IPS-18c (cell line): ENCODE data around the gene NHS.

Experiments
- H3K4me3 ChIP-seq: 2 replicates; pipeline ENCODE4 v1.7.0; 2013; ENCODE audit warnings: low read depth, mild to moderate bottlenecking, low read length, moderate library complexity; ENCODE audit not compliant: insufficient read depth
- H3K9me3 ChIP-seq: one replicate; pipeline ENCODE4 v1.6.1; 2013; ENCODE audit warnings: mild to moderate bottlenecking, low read length, moderate library complexity; ENCODE audit not compliant: control insufficient read depth, insufficient read depth

Gene NHS

DNA sequence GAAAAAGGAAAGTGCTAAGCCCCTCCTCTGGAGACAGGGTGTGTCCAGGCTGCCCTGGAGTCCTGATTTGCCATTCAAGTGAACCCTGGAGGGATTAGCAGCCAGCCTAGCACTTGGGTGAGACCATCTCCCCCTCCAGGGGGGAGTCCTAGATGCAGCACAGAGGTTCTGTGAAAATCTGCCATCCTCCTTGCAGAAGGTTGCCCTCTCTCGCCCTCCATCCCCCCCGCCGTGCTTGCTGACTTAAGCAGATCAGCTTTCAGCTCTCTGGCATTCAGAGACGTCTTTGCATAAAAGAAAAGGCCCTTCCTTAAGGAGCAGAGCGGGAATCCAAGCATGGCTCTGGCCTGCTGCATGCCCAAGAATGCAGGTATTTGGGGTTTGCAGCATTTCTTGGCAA lies 260.2 kb downstream of the NHS start:
- Histone ChIP-seq H3K9me3 (no peaks in the 10 kb centered on the region), H3K4me3 (peak overlapping the region; percentile 1; the same call in 1 of the 2 replicates)

DNA sequence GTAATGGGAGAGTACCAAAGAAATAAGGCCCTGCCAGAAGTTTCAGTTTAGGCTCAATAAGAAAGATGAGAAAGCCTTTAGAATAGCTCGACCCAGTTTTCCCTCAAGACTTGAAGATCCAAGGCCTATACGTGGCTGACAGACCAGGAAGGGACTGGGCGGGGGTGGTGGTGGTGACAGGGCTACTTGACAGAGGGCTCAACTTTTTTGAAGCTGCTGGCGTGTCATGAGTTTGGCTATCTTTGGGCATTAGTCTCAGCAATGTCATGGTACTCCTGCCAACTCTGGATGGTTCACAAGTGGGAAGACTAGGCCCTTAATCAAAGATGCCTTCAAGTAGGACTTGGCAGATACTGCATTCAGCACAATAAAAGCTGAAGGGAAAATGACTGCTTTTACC lies 262.2 kb downstream of the NHS start:
- Histone ChIP-seq H3K4me3 (no peak overlapping the region), H3K9me3 (no peaks in the 10 kb centered on the region)

DNA sequence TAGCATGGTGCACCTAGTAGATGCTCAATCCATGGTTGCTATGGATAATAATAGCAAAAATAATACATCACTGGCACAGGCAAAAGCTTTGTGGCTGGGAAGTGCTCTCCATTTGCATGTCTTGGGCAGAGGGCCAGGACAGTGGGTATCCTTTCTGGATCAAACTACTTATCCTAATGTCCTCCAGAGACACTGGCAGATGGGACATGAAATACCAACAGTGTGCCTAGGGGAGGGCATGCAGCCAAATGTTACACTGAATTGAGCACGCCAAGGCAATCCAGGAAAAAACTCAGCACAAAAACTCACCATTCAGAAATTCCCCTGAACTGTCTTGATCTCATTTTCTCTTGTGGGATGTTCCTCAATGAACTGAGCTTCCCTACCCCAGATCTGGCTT lies 263.7 kb downstream of the NHS start:
- Histone ChIP-seq H3K9me3 (no peaks in the 10 kb centered on the region), H3K4me3 (no peak overlapping the region)

DNA sequence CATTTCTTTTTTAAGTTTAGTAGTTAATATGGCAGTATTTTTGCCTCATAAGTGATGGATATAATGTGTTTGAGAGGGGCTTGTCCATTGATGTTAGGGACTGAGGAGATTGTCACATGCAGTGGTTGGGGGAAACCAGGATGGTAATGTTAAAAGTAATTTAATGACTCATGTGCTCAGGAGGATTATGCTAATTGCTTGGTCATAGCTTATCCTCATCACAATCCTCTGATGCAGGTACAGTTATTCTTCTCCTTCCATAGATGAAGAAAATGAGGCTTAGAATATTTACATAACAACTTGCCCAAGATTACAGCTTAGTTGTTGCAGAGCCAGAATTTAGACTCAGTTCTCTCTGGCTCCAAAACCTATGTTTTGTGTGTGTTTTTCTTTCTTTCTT lies 267.9 kb downstream of the NHS start:
- H3K9me3 ChIP-seq = no peaks in the 10 kb centered on the region
- H3K4me3 ChIP-seq = no peak overlapping the region

DNA sequence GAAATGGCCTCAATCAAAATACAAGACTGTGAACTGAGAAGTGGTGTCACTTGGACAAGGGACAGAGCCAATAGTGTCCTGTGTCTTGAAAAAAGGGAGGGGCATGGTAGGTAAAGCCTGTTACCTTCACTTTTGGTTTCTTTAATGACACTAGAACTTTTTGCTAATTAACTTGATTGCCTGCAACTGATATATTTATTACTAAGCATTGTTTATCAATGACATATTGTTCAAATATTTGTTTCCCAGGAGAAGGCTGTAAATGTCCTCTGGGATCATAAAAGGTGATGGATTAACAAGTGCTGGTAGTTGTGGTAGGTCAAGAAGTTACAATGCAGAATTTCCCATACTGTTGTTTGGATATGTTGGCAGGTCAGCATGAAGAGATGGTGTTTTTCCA lies 268.5 kb downstream of the NHS start:
- H3K4me3 ChIP-seq = no peak overlapping the region
- H3K9me3 ChIP-seq = no peaks in the 10 kb centered on the region

DNA sequence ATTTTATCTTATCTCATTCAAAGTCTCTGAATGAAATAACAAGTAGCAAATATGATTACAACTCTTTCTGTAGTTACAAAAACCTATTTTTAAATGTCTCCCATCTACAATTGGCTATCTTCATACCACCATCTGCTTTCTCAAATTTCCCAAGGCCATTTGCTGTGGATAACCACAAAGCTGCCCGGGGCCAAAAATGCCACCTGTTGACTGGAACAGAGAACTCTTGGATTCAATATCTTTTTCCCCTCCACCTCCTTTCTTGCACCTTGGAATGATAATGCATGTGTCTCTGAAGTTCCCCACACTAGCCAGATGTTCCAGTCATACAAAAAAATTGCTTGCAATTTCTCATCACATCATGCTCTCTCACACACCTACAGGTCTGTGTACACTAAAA lies 269.0 kb downstream of the NHS start:
- H3K9me3 ChIP-seq = no peaks in the 10 kb centered on the region

DNA sequence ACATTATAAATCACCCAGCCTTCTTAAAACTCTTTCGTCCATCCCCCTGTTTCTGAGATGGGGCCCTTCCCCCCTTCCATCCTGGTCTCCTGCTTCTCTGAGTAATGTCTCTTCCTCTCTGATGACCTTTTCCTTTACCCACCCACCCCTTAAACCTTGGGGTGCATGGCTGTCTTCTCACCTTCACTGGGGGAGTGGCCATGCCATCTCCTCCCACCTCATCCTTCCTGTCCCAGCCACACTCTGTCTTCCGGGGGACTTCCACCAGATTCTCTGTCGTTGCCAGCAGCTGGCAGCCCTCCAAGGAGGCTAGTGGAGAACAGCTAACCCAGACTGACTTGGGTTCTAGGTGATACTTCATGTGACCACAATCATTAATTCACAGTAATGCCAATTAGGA lies 279.1 kb downstream of the NHS start:
- no peak overlapping the region for H3K4me3 ChIP-seq
- no peaks in the 10 kb centered on the region for H3K9me3 ChIP-seq

More for the DNA sequence above, 269.0 kb downstream of the NHS start:
- H3K4me3 ChIP-seq = no peak overlapping the region

DNA sequence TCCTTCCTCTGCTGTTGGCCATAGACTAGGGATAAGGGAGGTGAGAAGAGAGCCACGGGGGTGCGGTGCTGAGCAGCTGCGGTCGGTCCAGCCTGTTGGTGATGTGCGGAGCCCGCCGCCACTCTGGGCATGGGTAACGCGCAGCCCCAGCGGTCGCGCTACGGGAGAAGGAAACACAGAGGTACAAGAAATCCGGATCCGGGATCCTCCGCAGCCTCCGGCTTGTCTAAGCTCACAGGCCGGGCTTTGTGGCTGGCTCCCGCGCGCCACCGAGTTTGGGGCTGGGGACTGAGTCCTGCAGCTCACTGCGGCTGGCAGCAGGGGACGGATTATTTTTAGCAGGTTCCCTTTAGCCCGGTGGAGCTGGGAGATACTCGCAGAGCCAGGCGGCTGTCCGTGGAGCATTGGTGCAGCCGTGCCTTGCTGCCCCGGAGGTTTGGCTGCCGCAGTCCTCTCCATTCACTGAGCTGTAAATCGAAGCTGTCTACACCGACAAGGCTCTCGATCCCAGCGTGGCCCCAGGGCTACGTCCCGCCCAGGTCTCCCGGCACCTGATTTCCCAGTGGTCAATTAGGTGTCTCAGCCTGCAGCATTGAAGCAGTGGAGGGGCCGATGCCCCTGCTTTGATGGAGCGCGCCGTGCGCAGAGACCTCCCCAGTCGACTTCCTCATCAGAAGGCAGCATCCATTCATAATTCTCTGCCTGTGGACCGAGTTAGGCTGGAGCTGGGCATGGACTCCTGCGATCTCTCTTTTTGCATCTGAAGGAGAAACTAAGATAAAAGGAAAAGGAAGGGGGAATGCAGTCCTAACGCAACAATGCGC lies 280.4 kb downstream of the NHS start:
- Histone ChIP-seq H3K4me3 (peak overlapping the region; percentile 57), H3K9me3 (no peaks in the 10 kb centered on the region)

DNA sequence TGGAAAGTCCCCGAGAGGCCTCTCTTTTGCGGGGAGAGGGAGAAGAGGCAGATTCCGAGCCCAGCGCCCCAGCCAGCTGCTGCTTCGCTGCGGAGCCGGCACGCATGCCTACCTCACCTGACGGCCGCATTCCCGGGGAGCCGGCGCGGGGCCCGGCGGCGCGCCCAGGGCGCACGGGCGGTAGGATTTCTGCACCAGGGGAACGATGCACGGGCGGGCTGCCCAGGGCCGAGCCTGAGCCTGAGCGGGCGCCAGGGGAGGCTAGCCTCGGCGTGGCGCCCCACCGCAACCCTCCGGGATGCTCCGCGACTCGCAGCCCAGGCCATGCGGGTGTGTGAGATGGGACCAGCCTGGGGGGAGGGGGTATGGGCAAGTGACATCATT lies 281.0 kb downstream of the NHS start:
- no peaks in the 10 kb centered on the region for H3K9me3 ChIP-seq
- H3K4me3 ChIP-seq = peak overlapping the region; percentile 57

DNA sequence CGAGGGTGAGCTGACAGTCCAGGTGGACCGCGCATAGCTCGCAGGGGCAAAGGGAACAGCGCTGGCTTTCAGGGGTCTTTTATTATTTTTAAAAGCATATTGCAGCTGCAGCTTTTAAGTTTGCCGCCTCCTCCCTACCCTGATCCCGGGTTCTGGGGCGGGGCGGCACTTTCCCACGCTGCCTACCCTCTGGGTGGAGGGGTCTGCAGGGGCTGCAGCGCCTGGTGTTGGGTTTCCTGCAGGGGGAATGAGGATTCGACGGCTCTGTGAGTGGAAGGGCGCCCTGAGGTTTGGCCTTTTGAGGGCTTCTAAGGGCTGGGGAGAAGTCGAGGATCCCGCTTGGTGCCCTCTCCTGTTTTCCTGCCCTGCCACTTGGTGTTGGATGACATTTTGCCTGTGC lies 281.6 kb downstream of the NHS start:
- Histone ChIP-seq H3K9me3 (no peaks in the 10 kb centered on the region), H3K4me3 (peak overlapping the region; percentile 57)

DNA sequence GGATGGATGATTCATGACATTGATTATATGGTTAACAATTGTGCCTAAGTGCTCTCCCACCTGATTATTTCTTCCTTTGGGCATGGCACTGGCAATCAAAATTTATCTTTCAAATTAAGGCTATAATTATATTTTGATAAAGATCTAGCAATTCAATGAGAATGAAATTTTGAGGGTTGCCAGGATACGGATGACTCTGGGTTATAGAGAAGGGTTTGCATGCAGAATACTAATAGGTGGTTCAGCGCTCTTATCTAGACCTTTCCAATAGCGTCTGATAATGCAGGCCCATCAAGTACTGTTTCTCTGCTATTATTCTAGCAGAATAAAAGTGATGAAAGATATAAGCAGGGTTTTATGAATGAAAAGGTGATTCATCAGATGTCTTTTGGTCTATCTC lies 287.4 kb downstream of the NHS start:
- Histone ChIP-seq H3K9me3 (no peaks in the 10 kb centered on the region), H3K4me3 (no peak overlapping the region)

DNA sequence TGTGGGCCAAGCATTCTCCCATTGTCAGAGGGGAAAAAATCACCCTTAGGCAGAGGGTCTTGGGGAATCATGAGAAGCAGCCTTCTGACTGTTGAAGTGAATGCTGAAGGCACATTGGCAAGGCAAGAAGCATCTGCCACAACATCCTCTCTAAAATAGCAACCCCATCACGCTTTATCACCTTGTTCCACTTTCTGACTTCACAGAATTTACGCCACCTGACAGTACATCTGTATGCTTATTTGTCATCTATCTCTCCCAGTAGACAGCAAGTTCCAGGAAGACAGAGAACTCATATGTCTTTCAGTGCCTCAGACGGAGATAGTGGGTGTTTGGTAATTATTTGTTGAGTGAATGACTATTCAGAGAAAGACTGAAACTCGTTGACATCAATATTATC lies 293.9 kb downstream of the NHS start:
- no peaks in the 10 kb centered on the region for H3K9me3 ChIP-seq
- H3K4me3 ChIP-seq = no peak overlapping the region

DNA sequence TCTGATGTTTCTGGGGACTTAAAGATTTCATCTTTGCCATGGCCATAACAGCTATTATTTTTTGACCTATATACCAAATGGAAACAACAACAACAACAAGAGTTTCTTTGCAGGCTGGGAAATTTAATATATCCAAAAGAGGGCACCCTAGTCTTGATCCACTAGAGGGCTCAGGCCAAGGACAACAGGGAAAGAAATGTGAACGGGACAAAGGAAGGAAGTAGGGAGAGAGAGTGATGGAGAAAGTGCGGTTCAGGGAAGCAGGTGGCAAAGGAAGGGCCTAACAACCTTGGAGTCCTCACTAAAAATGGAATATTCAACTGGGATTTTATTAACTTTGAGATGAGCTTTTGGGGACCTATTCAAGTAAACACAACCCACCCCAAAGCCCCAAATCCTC lies 294.5 kb downstream of the NHS start:
- no peak overlapping the region for H3K4me3 ChIP-seq
- H3K9me3 ChIP-seq = no peaks in the 10 kb centered on the region

DNA sequence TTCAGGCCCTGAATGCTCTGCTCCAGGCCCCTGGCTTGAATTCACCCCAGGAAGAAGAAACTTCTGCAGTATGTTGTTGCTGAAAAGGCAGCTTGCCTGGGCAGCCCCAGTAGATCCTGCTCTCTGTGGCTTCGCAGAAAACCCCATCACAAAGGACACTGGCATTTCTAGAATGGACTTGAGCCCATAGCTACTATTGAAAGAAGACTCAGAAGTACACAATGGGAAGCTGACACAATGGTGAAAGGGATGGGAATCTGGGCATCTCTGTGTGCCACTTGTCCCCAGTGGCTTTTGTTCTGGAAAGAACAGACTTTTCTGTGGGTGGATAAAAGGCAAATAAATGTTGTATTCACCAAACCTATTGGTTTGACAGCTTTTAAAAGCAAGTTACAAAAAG lies 294.9 kb downstream of the NHS start:
- H3K4me3 ChIP-seq = no peak overlapping the region

DNA sequence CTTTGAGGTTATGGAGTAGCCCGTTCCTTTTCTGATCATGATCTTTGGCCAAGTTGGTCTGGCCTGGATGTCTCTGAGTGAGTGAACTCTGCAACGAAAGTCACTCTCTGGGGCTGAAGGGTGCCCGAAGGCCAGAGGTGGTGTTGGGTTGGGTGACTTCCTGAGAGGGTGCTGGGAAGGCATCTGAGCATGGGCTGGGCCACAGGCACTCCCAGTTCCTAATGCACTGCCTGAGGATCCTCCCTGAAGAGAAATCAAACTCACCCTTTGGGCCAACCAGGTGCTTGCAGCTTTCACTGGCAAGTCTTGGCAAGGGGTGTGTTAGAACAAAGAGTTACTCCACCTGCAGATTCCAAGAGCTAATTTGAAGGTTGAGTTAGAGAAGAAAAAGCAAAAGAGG lies 295.9 kb downstream of the NHS start:
- Histone ChIP-seq H3K4me3 (no peak overlapping the region), H3K9me3 (no peaks in the 10 kb centered on the region)

More for the DNA sequence above, 294.9 kb downstream of the NHS start:
- no peaks in the 10 kb centered on the region for H3K9me3 ChIP-seq

DNA sequence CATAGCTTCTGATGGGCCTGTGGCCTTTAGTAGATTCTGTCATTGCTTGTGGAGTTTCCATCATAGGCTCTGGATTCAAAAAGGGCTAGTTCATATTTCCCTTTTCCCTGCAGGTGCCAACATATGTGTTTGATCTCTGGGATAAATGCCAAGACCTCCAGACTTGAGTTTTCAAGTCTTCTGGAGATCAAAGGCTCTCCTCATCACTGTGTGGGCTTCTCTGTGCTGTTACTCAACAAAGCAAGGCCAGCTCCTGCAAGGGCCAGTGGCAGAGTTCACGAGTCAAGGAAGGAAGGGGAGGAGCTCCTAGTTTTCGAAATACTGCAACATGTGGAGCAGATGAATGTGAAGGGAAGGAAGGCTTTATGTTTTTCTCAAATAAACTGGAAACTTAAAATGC lies 299.6 kb downstream of the NHS start:
- no peaks in the 10 kb centered on the region for H3K9me3 ChIP-seq

DNA sequence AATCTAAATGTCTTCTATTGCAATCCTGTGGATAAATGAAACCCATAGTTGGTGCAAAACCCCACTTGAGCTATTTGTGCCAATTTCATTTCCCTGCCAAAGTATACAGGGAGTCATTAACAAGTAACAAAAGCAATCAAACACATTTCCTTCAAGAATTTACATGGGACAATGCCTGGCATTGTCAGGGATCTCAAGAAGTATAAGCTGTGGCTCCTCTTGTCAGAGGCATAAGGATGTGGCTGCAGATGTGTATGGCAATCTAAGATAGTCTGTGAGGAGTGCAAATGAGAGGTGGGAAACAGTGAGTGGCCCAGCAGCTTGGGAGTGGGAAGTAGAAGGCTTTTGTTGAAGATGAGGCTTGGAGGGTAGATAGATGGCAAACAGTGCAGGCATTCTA lies 304.3 kb downstream of the NHS start:
- Histone ChIP-seq H3K4me3 (no peak overlapping the region), H3K9me3 (no peaks in the 10 kb centered on the region)

More for the DNA sequence above, 299.6 kb downstream of the NHS start:
- H3K4me3 ChIP-seq = no peak overlapping the region

DNA sequence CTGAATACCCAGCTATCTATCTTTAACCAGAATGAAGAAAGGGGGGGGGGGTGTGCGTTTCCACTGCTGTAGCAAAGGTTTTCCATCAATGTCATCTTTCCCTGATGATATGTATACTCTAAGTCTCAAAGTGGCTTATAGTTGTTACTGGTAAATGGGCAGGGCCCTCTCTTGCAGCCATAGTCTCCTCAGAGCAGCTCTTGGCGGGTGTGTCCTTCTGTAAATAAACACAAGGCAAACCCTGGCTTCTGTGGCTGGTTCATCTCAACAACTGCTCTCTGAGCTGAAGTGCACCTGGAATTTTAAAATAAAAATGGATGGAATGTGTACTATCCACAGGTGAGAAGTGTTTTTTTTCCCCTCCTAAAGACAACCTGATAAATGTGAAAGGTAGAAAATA lies 304.8 kb downstream of the NHS start:
- no peaks in the 10 kb centered on the region for H3K9me3 ChIP-seq

More for the DNA sequence above, 304.8 kb downstream of the NHS start:
- no peak overlapping the region for H3K4me3 ChIP-seq
